AG20443 (cell line): ENCODE data around the gene PMS2.
A peak's percentile ranks its signal among the peaks of the same experiment; 100 is the strongest.
"Not testable (repeated sequence)": the region's sequence is repeated elsewhere in the genome, so short reads cannot be mapped to it uniquely, and the experiment has no call there.

Experiments
- DNase-seq: peaks from one replicate; pipeline ENCODE4 v3.0.0; 2012; ENCODE audit warnings: low spot score, mixed read lengths

The PMS2 gene

DNA sequence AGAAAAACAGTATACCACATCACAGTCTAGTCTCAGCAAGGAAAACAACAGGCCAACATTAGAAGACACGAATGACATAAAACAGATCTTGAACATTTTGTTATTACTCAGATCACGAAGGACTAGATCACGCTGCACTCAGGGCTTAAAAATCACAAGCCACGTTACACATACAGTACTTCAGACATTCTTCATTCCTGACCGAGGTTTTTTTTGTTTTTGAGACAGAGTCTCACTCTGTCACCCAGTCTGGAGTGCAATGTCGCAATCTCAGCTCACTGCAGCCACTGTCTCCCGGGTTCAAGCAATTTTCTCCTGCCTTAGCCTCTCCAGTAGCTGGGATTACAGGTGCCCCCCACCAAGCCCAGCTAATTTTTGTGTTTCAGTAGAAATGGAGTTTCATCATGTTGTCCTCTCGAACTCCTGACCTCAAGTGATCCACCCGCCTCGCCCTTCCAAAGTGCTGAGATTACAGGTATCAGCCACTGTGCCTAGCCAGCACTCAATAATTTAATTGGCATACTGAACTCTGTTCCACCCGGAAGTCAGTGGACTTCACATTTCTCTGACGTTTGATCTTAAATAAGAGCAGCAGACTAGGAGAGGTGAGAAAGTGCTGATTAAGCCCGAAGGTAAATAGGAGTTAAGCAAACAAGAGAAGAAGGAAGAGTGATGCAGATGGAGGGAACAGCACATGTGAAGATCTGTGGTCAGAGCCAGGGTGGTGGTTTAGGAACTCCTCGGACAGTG is 3.7 kb upstream of the PMS2 start:
- no peak for DNase-seq

- DNase-seq = no peak
Measured at GRCh38 chr7:6011541-6011940, 2.7 kb upstream of the PMS2 start.

DNA sequence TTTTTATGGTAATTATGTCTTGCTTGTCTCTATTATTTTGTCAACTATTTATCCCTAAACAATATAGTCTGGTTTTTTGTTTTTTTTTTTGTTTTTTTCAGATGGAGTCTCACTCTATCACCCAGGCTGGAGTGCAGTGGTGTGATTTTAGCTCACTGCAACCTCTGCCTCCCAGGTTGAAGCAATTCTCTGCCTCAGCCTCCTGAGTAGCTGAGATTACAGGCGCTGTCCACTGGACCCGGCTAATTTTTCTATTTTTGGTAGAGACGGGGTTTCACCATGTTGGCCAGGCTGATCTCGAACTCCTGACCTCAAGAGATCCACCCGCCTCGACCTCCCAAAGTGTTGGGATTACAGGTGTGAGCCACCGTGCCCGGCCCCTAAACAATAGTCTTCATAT is 1.5 kb upstream of the PMS2 start:
- not testable (repeated sequence) for DNase-seq

- DNase-seq = not testable (repeated sequence)
Measured at GRCh38 chr7:6007835-6008590, 836 bp downstream of the PMS2 start.

DNA sequence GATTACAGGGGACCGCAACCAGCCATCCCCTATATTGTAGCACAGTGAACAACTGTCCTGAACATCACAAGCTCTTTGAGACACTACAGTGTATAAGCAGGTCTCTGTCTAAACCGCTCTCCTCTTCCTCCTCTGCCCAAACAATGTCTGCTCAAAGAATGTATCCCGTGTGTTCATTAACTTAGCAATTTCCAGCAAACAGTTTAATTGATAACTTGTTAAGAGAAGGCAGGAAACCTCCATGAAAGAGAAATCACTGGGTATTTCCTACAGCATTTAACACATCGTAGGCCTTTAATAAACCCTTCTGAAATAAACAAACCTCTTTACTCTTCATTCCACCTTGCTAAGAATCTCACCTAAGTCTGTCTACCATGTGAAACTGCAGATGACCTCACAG is 1.5 kb downstream of the PMS2 start:
- DNase-seq = no peak

DNA sequence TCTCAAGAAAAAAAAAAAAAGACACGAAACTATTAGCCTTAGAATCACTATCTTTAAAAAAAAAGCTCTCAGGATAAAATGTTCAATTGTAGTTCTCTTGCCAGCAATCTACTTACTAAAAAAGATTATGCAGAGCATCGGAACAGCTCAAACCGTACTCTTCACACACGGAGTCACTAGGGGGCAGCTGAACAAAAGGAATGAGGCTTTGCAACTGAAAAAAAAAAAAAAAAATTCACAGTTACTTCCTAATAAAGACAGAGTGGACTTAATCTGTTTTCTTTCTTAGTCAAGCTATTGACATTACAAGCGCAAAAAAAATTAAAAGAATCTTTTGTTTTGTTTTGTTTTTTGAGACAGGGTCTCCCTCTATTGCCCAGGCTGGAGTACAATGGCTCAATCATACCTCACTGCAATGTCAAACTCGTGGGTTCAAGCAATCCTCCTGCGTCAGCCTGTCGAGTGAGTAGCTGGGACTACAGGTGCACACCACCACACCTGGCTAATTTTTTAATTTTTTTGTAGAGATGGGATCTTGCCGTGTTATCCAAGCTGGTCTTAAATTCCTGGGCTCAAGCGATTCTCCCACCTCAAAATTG is 11.5 kb downstream of the PMS2 start:
- DNase-seq = peak; percentile 75

DNA sequence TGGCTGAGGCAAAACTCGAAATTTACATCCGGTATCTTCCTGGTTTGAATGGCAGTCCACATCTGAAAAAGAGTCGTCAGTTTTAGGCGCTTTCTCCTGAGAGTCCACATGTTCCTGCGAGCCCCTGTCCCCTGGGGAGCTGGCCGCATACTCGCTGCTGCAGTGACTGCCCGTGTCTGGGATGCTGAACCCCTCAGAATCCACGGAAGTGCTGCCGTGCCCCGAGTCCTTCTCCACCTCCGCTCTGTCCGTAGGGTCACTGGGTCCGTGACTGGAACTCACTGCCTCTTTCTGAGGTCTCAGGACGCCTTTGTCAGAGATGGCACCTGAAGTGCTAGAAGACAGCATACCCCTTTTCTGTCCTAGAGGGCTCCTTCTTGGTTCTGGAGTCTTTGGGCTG is 21.8 kb downstream of the PMS2 start:
- DNase-seq = not testable (repeated sequence)

GRCh38 chr7:5979680-5980314 is 29.1 kb downstream of the PMS2 start:
- DNase-seq = not testable (repeated sequence)

DNA sequence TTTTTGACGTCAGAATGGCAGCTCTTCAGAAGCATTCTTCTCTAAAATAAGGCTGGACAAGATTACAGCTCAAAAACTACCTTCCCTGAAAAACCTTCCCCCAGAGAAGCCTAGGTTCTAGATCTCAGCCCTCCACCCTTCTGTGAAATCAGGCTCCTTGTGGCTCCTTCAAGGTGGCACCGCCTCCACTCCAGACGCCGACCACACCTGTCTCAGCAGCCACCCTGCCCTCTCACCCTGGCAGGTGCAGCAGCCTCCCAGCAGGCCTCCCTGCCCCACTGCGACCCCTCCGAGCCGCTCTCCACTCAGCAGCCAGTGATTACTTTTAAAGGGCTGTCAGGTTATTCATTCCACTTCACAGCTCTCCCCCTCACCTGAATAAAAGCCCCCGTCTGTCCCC is 35.3 kb downstream of the PMS2 start:
- DNase-seq = not testable (repeated sequence)

GRCh38 chr7:5970347-5970911 is 38.4 kb downstream of the PMS2 start, which contains the start of gene RSPH10B:
Gene RSPH10B (minus strand): TSS chr7:5970689. CDS start chr7:5967116, 3,573 bp downstream.
- not testable (repeated sequence) for DNase-seq

- not testable (repeated sequence) for DNase-seq
Measured at GRCh38 chr7:5963810-5964209, 45.0 kb downstream of the PMS2 start.

- not testable (repeated sequence) for DNase-seq
Measured at GRCh38 chr7:5963205-5963604, 45.6 kb downstream of the PMS2 start.

GRCh38 chr7:5934945-5935450 is 73.9 kb downstream of the PMS2 start:
- DNase-seq = not testable (repeated sequence)

- DNase-seq = not testable (repeated sequence)
Measured at GRCh38 chr7:5931905-5932644, 76.8 kb downstream of the PMS2 start.

GRCh38 chr7:5931250-5931649 is 77.6 kb downstream of the PMS2 start:
- DNase-seq = peak; percentile 1

GRCh38 chr7:5930290-5930689 is 78.6 kb downstream of the PMS2 start:
- DNase-seq = not testable (repeated sequence)

DNA sequence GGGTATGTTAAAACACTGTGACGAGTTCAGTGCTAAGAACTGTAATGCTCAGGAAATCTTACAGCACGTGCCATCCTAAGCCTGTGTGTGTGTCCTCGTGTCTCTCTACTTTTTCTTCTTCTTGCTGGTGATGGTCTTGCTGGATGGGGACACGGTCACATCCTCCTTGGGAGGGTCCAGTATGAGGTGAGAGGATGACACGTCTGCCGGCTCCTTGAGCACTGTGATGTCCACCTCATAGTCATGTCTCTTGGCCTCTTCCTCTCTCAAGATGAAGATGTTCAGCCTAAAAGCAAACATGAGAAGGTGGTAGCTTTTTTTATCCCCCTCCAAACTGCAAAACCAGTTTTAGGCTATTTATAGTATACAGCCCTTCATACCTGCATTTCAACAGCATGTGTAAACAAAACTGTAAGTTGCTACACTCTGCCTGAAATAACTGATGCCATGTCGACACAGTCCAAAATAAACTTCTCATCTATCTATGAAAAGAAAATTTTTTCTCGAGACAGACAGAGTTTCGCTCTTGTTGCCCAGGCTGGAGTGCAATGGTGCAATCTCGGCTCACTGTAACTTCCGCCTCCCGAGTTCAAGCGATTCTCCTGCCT is 82.5 kb downstream of the PMS2 start:
- DNase-seq = not testable (repeated sequence)

GRCh38 chr7:5924630-5925029 is 84.2 kb downstream of the PMS2 start:
- not testable (repeated sequence) for DNase-seq

DNA sequence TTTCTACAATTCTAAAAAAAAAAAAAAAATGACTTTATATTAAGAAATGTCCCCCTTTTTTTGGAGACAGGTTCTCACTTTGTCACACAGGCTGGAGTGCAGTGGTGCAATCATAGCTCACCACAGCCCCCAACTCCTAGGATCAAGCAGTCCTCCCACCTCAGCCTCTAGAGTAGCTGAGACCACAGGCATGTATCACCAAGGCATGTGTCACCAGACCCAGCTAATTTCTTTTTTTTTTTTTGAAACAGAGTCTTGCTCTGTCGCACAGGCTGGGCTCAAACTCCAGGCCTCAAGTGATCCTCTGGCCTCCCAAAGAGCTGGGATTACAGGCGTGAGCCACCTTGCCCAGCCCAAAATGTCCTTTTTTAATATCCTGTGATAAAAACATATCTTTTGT is 84.7 kb downstream of the PMS2 start:
- not testable (repeated sequence) for DNase-seq
